Neural cell (in vitro differentiated cells): ENCODE measurements around the gene ODAD3.

Experiments
- POLR2AphosphoS5 ChIP-seq: IDR thresholded peaks from 2 replicates; pipeline ENCODE4 v1.6.1; 2012
- SMC3 ChIP-seq: fragments of 450-650 bp; conservative IDR thresholded peaks from 2 replicates; pipeline ENCODE4 v1.6.1; 2014; ENCODE audit warnings: antibody characterized with exemption, mild to moderate bottlenecking, moderate library complexity; ENCODE audit not compliant: poor library complexity
- TAF1 ChIP-seq: IDR thresholded peaks from 2 replicates; pipeline ENCODE4 v1.6.1; 2012; ENCODE audit warnings: low read depth
- TF ChIP-seq, protein P1 (sequence below): fragments of 450-650 bp; IDR thresholded peaks from 2 replicates; pipeline ENCODE4 v1.5.1; 2014; ENCODE audit warnings: antibody characterized with exemption, mild to moderate bottlenecking, moderate library complexity; ENCODE audit not compliant: poor library complexity, severe bottlenecking
- TF ChIP-seq, protein P2 (sequence below): IDR thresholded peaks from 2 replicates; pipeline ENCODE4 v1.6.1; 2012; ENCODE audit warnings: borderline replicate concordance

DNA sequence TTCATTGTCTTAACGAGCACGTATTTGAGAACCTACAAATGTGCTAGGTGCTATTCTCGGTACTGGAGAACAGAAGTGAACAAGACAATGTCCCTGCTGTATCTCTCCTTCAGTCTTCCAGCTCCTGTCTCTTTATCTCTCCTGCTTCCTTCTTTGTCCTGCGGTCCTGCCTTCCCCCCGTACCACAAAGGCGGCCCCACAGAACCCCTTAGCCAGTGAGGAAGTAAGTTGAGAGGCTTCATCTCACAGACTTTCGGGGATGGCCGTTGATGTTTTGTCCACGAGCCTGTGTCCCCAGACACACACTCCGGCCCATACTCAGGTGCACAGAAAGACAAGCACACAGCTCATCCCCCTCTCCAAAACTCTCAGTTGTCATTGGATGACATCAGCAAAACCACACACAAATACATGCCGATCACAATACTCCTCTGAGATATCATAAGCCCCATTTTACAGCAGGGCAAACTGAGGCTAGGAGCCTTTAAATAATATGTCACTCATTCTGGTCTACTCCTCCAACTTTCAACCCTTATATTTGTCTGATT, 61.0 kb downstream of the ODAD3 start:
- TF ChIP-seq, protein P1, sequence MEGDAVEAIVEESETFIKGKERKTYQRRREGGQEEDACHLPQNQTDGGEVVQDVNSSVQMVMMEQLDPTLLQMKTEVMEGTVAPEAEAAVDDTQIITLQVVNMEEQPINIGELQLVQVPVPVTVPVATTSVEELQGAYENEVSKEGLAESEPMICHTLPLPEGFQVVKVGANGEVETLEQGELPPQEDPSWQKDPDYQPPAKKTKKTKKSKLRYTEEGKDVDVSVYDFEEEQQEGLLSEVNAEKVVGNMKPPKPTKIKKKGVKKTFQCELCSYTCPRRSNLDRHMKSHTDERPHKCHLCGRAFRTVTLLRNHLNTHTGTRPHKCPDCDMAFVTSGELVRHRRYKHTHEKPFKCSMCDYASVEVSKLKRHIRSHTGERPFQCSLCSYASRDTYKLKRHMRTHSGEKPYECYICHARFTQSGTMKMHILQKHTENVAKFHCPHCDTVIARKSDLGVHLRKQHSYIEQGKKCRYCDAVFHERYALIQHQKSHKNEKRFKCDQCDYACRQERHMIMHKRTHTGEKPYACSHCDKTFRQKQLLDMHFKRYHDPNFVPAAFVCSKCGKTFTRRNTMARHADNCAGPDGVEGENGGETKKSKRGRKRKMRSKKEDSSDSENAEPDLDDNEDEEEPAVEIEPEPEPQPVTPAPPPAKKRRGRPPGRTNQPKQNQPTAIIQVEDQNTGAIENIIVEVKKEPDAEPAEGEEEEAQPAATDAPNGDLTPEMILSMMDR, result no peak
- TF ChIP-seq, protein P2, sequence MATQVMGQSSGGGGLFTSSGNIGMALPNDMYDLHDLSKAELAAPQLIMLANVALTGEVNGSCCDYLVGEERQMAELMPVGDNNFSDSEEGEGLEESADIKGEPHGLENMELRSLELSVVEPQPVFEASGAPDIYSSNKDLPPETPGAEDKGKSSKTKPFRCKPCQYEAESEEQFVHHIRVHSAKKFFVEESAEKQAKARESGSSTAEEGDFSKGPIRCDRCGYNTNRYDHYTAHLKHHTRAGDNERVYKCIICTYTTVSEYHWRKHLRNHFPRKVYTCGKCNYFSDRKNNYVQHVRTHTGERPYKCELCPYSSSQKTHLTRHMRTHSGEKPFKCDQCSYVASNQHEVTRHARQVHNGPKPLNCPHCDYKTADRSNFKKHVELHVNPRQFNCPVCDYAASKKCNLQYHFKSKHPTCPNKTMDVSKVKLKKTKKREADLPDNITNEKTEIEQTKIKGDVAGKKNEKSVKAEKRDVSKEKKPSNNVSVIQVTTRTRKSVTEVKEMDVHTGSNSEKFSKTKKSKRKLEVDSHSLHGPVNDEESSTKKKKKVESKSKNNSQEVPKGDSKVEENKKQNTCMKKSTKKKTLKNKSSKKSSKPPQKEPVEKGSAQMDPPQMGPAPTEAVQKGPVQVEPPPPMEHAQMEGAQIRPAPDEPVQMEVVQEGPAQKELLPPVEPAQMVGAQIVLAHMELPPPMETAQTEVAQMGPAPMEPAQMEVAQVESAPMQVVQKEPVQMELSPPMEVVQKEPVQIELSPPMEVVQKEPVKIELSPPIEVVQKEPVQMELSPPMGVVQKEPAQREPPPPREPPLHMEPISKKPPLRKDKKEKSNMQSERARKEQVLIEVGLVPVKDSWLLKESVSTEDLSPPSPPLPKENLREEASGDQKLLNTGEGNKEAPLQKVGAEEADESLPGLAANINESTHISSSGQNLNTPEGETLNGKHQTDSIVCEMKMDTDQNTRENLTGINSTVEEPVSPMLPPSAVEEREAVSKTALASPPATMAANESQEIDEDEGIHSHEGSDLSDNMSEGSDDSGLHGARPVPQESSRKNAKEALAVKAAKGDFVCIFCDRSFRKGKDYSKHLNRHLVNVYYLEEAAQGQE, result peak; percentile 32
- TF ChIP-seq TAF1, result peak; percentile 25
- no peak for TF ChIP-seq POLR2AphosphoS5
- TF ChIP-seq SMC3, result no peak
